ENCODE data around the gene RNF115.

DNA sequence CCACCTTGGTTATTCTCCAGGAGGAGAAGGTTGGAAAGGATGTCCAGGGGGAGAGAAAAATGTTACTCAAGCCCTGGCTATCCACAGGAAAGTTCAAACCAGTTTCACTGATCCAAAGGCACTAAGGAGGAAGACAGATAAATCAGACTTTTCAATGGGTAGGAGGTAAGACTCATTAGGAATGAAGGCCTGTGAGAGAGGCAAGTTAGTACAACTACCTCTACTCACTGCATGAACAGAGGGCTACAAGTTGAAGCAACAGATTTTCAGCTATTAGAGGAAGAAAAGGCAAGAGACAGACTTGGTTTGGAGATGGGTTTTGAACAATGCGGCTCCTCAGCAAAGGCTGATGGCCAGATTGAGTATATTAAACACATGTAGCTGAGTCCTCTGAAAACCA is 87.7 kb downstream of the RNF115 start:
- TF ChIP-seq POLR2A (IDR thresholded peaks at IDR 0.05): no peak
- TF ChIP-seq, protein P1, sequence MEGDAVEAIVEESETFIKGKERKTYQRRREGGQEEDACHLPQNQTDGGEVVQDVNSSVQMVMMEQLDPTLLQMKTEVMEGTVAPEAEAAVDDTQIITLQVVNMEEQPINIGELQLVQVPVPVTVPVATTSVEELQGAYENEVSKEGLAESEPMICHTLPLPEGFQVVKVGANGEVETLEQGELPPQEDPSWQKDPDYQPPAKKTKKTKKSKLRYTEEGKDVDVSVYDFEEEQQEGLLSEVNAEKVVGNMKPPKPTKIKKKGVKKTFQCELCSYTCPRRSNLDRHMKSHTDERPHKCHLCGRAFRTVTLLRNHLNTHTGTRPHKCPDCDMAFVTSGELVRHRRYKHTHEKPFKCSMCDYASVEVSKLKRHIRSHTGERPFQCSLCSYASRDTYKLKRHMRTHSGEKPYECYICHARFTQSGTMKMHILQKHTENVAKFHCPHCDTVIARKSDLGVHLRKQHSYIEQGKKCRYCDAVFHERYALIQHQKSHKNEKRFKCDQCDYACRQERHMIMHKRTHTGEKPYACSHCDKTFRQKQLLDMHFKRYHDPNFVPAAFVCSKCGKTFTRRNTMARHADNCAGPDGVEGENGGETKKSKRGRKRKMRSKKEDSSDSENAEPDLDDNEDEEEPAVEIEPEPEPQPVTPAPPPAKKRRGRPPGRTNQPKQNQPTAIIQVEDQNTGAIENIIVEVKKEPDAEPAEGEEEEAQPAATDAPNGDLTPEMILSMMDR (IDR thresholded peaks at IDR 0.05): no peak
